Parietal lobe (tissue), 1 donor: ENCODE measurements around the gene MVD. TPM values are rescaled to one million over a fixed set of nuclear protein-coding genes. Genes with fewer than 3 reads are reported as not detected.

Experiments
- total RNA-seq: library from RNA; depleted of rRNA; stranded (reverse); fragments of >200 nt; gene quantifications from one replicate; pipeline ENCODE4 v1.2.3, GENCODE V29; 2014

The MVD gene, protein sequence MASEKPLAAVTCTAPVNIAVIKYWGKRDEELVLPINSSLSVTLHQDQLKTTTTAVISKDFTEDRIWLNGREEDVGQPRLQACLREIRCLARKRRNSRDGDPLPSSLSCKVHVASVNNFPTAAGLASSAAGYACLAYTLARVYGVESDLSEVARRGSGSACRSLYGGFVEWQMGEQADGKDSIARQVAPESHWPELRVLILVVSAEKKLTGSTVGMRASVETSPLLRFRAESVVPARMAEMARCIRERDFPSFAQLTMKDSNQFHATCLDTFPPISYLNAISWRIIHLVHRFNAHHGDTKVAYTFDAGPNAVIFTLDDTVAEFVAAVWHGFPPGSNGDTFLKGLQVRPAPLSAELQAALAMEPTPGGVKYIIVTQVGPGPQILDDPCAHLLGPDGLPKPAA
- total RNA-seq: 79.5 TPM

DNA sequence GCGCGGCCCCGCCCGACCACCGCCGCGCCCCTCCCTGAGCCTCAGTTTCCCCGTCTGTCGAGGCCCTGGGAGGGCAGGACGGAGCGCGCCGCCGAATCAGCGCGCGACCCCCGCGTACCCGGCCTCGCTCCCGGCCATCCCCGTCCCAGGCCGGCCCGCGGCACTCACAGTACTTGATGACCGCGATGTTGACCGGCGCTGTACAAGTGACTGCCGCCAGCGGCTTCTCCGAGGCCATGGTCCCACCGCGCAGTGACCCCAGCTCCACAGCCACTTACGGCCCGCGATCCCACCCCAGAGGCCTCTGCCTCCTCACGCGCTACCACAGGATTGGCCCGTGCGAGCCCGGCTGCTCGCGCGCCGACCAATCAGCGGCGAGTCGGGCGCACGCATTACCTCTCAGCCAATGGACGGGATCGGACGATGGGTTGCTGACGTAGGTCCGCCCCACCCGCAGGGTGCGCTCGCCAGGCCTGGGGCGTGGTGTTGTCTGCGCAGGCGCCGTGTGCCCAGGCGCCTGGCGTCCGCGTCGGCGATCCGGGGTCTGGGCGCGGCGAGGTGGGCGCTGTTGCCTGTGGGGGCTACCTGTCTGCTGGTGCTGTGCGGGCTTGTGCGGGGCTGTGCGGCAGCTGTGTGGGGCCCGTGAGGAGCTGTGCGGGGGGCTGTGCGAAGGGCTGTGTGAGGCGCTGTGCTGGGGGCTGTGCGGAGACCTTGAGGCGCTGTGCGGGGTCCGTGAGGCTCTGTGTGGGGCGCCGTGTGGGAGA lies at the start of gene MVD:
TSS of gene MVD (minus strand) at position 249 of the 764 bp plus-strand sequence. CDS start at position 238, 11 bp downstream.

DNA sequence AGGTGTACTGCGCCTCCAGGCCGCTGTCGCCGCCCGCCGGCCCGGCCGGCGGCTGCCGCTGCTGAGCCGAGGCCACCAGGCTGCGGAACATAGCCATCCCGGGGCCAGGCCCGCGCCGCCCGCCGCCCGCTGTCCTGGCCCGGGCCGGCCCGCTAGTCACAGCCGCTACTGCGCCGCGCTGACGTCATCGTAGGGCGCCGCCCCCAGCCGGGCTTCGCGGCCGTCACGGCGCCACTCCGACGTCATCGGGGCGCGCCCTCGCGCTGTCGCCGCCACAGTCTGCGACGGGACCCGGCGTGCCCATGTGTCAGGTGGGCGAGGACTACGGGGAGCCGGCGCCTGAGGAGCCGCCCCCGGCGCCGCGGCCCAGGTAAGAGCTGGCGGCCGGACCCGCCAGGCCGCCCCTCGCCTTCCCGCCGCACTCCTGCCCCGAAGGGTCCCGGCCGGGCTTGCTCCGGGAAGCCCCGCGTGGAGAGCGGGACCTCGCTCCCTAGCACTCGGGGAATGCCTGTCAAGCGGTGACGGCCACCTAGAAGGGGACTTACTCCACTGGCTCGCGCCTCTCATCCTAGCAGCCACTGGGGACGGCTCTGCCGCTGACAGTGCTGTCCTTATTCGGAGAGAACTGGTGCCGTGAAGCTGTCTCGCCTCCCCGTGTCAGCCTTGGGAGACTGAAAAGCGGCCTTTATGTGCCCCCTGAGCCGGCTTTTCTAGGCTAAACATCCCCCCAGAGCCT lies 43.5 kb upstream of the MVD start, which contains the start of the genes CTU2 and RNF166:
TSS of gene CTU2 (plus strand) at position 275 of the 736 bp plus-strand sequence. CDS start at position 303, 28 bp downstream.
TSS of gene RNF166 (minus strand) at position 180 of the 736 bp plus-strand sequence. CDS start at position 97, 83 bp downstream.

DNA sequence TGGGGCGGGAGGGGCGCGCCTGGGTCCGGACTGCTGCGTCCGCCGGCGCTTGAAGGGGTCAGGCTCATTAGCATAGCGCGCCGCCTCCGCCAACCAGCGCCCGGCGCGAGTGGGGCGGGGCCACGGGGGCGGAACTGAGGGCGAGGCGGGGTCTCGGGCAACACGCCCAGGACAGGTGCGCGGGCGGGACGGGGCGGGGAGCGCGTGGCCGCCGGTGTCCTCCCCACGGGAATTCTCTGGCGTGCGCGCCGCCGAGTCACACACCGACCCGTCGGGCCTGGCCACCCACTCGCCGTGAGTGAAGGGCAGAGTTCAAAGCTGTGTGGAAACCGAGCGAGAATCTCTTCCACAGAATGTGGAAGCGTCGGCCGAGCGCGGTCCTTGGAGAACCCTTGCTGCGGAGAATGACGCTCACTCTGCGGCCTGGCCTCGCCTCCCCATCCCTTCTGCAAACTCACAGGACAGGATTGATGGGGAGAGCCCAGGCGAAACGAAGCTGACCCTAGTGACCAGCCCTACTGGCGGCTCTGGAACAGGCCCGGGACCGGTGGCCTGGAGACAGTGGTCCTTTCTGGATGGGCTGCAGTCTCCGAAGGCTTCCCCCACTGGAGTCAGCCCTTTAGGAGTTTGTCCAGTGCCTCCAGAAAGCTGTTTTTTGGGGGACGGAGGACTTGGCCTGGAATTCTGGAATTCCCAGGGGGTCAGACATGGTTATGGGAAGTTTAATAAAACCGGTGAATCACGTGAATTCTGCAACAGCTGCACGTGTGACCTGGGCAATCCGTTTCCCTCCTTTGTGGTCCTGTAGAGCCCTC lies 23.8 kb upstream of the MVD start, which contains the start of gene SNAI3:
TSS of gene SNAI3 (minus strand) at position 69 of the 815 bp plus-strand sequence. CDS start 101 bp downstream, outside the sequence.

DNA sequence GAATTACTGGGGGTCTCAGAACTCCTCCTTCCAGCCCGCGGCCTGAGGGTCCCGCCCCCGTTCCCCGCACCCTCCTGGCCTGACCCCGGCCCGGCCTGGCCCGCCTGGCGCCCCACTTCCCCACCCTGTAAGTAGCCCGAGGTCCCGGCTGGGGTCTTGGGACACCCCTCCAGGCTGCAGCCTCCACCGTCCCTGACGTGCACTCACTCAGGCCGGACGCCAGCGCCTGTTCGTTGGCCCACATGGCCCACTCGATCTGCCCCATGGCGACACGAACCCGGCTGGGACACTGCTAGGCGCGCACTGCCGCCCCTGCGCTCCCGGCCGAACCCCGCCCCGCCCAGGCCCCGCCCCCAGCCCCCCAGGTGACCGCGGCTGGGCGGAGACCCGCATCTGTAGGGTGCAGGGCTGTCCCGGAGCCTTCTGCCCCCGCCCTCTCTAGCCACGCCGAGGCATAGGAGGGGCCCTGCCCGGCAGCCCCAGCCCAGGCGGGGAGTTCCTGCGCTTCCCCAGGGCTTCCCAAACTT lies 12.1 kb downstream of the MVD start, which contains the start of gene CYBA:
TSS of gene CYBA (minus strand) at position 305 of the 527 bp plus-strand sequence. CDS start at position 265, 40 bp downstream.

DNA sequence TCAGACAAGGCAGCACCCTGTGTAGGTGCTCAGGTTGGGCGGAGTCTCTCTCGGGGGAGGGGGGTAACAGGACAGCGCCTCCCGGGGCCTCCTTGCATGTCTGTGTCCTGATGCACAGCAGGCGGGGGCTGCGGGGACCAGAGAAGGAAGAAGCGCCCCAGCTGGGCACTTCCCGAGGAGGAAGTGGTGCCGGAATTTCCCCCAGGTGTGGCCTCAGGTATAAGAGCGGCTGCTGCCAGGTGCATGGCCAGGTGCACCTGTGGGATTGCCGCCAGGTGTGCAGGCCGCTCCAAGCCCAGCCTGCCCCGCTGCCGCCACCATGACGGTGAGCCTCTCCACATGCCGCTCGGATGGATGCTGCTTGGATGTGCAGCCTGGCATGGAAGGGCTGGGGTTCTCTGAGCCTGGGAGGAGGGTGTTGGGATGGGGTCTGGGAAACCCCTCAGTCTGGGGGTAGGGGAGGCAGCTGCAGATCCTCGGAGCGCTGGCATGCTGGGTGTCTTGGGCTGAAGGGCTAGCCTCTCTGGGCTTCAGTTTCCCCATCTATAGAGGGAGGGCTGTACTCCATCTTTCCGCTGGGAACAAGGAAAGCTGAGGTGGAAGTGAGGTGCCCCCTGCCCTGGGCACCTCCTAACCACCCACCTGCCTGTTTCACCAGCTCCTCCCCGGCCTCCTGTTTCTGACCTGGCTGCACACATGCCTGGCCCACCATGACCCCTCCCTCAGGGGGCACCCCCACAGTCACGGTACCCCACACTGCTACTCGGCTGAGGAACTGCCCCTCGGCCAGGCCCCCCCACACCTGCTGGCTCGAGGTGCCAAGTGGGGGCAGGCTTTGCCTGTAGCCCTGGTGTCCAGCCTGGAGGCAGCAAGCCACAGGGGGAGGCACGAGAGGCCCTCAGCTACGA lies 24.3 kb downstream of the MVD start, which contains the start of gene IL17C:
TSS of gene IL17C (plus strand) at position 250 of the 908 bp plus-strand sequence. CDS start at position 320, 70 bp downstream.

Other genes with a start within 250 kb of the MVD start
- gene ZFPM1, start 209.8 kb downstream of the MVD start, total RNA-seq: 2.2 TPM
- 21.9 TPM for gene ZC3H18, start 92.7 kb downstream of the MVD start, total RNA-seq
- gene IL17C, start 24.5 kb downstream of the MVD start, total RNA-seq: not detected
- gene CYBA, start 12.0 kb downstream of the MVD start, total RNA-seq: 17.2 TPM
- gene SNAI3, start 23.4 kb upstream of the MVD start, total RNA-seq: not detected
- gene RNF166, start 43.3 kb upstream of the MVD start, total RNA-seq: 11.3 TPM
- gene CTU2, start 43.4 kb upstream of the MVD start, total RNA-seq: 13.8 TPM
- 8.5 TPM for gene PIEZO1, start 122.1 kb upstream of the MVD start, total RNA-seq
- 2.5 TPM for gene CDT1, start 140.7 kb upstream of the MVD start, total RNA-seq
- 13.1 TPM for gene APRT, start 148.8 kb upstream of the MVD start, total RNA-seq
- 25.4 TPM for gene GALNS, start 193.9 kb upstream of the MVD start, total RNA-seq
- gene TRAPPC2L, start 194.0 kb upstream of the MVD start, total RNA-seq: 36.6 TPM
- not detected for gene PABPN1L, start 203.6 kb upstream of the MVD start, total RNA-seq